NK-92 (cell line): ENCODE measurements around the gene KAZALD1.
"Not testable (repeated sequence)": the region's sequence is repeated elsewhere in the genome, so short reads cannot be mapped to it uniquely, and the experiment has no call there.

ENCODE experiments used
- DNase-seq: peaks from one replicate; lab custom pipeline; 2025; ENCODE audit not compliant: unreplicated experiment; lab: John Stamatoyannopoulos, UW

The KAZALD1 gene

GRCh38 chr10:101029520-101030295 is 32.1 kb upstream of the KAZALD1 start:
- DNase-seq: no peak

- no peak for DNase-seq
These were observed 31.2 kb upstream of the KAZALD1 start for GRCh38 chr10:101030496-101031127.

DNA sequence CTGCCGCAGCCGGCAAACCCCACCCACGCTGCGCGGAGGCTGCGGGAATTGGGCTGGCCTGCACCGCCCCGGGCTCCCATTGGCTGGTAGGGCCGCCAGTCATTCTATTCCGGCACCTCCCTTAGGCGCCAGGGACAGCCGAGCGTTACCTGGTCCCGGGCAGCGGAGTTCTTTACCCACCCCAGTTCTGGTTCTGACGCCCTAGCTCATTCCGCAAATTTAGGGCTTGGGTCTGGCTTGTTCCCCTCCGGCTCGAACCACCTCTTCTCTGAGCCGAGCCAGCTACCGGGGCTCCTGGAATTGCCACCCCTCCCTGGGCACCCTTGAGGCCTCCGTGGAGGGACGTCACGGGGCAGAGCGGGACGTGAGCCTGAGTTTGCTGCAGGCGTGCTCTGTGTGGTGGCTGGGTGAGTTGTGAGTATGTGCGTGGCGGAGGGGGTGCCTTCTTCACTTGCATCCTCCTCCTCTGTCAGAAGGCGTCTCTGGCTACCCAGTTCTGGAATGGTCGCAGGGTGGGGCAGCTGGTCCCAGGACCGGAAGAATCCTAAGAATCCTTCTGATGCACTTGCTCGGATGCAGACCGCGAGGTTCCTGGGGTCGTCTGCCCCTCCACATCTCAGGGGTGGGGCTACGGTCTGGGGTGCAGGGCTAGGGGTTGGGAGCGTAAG is 30.5 kb upstream of the KAZALD1 start, which contains the start of the genes PDZD7 and SFXN3:
PDZD7 (minus strand) TSS at position 2 of the 668 bp plus-strand sequence. CDS start 910 bp downstream, outside the sequence.
SFXN3 (plus strand) TSS at position 107 of the 668 bp plus-strand sequence. CDS start 3,461 bp downstream, outside the sequence.
- peak; percentile 15 for DNase-seq

GRCh38 chr10:101031796-101032636 is 29.8 kb upstream of the KAZALD1 start:
- no peak for DNase-seq

DNA sequence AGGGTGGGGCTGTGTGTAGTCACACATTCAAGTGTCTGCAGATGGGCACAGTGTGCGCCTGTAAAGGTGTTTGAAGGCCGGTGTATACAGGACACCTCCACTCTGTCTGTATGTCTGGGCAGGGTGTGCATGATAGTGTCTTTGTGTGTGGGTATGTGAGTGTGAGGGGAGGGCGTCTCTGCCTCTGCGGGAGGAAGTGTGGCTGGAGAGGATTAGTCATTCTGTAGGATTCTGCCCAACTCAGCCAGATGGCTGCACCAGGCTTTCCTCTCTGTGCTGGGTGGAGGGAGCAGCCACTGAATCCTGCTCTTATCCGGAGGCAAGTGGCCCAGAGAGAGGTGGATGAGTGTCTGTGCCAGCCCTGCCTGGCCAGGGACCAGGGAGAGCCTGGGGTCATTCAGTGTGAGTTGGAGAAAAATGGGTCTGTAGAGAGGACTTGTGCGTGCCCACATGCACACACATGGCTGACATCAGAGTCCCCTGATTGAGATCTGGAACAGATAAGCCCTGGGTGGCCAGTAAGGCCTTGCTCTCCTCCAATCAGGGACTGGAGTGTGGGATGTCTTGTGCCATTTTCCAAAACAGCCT is 29.1 kb upstream of the KAZALD1 start:
- no peak for DNase-seq

- DNase-seq: no peak
These were observed 28.5 kb upstream of the KAZALD1 start for GRCh38 chr10:101033276-101033675.

GRCh38 chr10:101034404-101034803 is 27.4 kb upstream of the KAZALD1 start:
- not testable (repeated sequence) for DNase-seq

GRCh38 chr10:101035314-101035713 is 26.5 kb upstream of the KAZALD1 start:
- DNase-seq: no peak

DNA sequence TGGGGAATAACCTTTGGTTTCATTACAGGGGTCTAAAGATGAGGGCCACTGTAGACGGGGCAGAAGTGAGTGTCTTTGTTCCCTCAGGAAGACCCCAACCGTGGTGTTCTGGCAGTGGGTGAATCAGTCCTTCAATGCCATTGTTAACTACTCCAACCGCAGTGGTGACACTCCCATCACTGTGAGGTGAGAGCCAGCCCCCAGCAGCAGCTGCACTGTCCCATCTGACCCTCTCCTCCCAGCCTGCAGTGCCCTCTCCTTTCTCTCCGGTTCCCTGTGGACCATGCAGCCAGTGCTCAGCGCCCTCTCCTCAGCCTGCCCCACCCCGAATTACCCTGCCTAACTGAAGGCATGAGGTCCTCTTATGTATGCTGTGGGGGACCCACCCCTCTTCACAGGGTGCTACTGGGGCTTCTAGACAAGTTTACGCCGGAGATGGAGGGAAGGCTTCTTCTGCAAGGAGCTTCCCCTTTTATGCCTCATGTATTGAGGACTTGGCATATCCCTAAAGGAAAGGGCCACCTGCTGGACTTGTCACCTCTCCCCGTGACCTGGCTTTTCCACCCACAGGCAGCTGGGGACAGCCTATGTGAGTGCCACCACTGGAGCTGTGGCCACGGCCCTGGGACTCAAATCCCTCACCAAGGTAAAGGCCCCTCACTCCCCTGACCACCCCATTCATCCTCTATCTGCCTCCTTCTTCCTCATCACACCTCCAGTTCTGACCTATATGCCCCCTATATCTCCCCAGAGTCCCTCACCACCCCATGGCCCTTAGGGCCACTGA is 25.7 kb upstream of the KAZALD1 start:
- DNase-seq: no peak

- DNase-seq: no peak
These were observed 25.1 kb upstream of the KAZALD1 start for GRCh38 chr10:101036726-101037125.

- DNase-seq: no peak
These were observed 23.3 kb upstream of the KAZALD1 start for GRCh38 chr10:101038484-101038883.

GRCh38 chr10:101040061-101040460 is 21.7 kb upstream of the KAZALD1 start:
- no peak for DNase-seq

GRCh38 chr10:101040851-101041250 is 20.9 kb upstream of the KAZALD1 start:
- DNase-seq: no peak

- no peak for DNase-seq
These were observed 20.5 kb upstream of the KAZALD1 start for GRCh38 chr10:101041252-101041761.

DNA sequence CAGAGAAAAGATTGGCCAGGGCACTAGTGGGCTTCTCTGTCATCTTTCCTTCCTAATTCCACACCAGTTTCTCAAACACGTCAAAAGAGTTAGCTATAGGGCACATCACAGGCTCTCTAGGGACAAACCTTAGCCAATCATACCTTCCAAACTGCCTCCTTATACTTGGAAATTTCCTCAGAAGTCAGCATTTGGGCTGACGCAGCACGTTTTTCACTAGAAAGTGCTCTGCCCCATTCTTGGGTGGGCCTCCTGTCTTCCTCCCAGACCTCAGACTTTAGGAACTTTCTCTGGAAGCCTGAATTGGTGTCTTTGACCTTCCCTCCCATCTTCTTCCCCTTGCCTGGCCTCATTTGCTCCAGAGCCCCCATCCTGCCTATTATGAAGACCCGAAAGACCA is 19.7 kb upstream of the KAZALD1 start:
- no peak for DNase-seq

DNA sequence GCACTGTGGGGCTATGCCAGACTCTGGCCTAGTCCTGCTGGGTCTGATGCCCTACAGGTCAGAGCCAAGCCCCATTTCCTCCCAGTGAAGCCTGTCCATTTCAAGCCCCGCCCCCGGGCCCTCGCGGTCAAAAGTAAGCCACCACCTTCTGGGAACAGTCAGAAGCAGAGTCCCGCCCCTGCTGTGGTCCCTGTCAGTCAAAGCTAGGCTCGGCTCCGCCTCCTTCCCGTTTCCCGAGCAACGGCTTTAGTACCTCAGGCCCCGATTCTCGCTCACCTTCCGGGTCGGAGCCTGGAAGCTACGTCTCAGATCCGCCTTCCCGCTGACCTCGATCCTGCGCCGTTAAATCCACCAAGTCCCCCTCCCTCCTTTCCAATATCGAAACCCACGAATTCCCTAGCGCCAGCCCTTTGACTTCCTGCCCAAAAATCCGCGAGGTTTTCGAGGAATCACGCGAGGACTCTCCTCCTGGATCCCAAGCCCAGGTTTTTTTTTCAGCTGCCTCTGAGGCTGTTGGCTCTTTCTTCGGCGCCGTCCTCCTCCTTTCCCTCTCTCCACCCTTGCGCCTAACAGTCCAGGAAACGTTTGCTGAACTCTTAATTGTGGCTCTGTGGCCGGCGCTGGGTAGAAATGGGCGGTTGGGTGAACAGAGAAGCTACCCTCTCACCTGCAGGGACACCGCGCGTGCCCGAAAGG is 19.0 kb upstream of the KAZALD1 start:
- DNase-seq: no peak

- no peak for DNase-seq
These were observed 18.5 kb upstream of the KAZALD1 start for GRCh38 chr10:101043363-101043707.

- DNase-seq: no peak
These were observed 17.7 kb upstream of the KAZALD1 start for GRCh38 chr10:101044117-101044516.
